Transverse colon (tissue), 4 donors: Measurements from ENCODE around the gene PTPRN2. TPM values are rescaled to one million over a fixed set of nuclear protein-coding genes. Genes with fewer than 3 reads are reported as not detected.
A peak's percentile ranks its signal among the peaks of the same experiment; 100 is the strongest.
"Not testable (repeated sequence)": the region's sequence is repeated elsewhere in the genome, so short reads cannot be mapped to it uniquely, and the experiment has no call there.

ENCODE experiments used
- DNase-seq: peaks from one replicate; pipeline ENCODE4 v3.0.0-alpha.2; 2019
- H3K27ac ChIP-seq, 4 donors: fragments of 200-600 bp; sonication (generic); 2 replicates each; pipeline ENCODE4 v1.5.1; 2016 to 2018; ENCODE audit warnings: inconsistent platforms in 4 of 4
- H3K27me3 ChIP-seq: fragments of 200-600 bp; sonication (generic); 2 replicates; pipeline ENCODE4 v1.5.1; 2017; ENCODE audit warnings: inconsistent platforms
- H3K36me3 ChIP-seq, 4 donors: fragments of 200-600 bp; sonication (generic); 2 replicates each; pipeline ENCODE4 v1.5.1; 2017 to 2019; ENCODE audit warnings: inconsistent platforms in 4 of 4
- H3K4me1 ChIP-seq, 4 donors: fragments of 200-600 bp; sonication (generic); 2 replicates each; pipeline ENCODE4 v1.5.1; 2017 to 2020; ENCODE audit warnings: inconsistent platforms in 4 of 4
- H3K4me3 ChIP-seq, 4 donors: fragments of 200-600 bp; sonication (generic); 1 replicate in 1 of 4; 2 replicates in 3 of 4; pipeline versions ENCODE4 v1.5.1 to v1.6.1; 2017 to 2019; ENCODE audit warnings: inconsistent platforms in 4 of 4
- H3K9me3 ChIP-seq, 2 donors: fragments of 200-600 bp; sonication (generic); 2 replicates each; pipeline ENCODE4 v1.5.1; 2017 to 2019; ENCODE audit warnings: inconsistent platforms in 2 of 2
- EP300 ChIP-seq: sonication (generic); formaldehyde crosslinking; IDR thresholded peaks from one replicate; pipeline ENCODE4 v1.6.1; 2017; ENCODE audit warnings: antibody characterized with exemption, low read depth
- POLR2A ChIP-seq: fragments of 450-650 bp; IDR thresholded peaks from one replicate; pipeline ENCODE4 v1.6.1; 2016; ENCODE audit warnings: antibody characterized with exemption, mild to moderate bottlenecking, moderate library complexity
- POLR2AphosphoS5 ChIP-seq, 3 donors: sonication (generic); formaldehyde crosslinking; IDR thresholded peaks; one replicate each; pipeline ENCODE4 v1.6.1; 2016; ENCODE audit warnings: antibody characterized with exemption in 3 of 3
- WGBS, 2 donors: methylation state at CpG; one replicate each; pipeline ENCODE4 v1.1.5; 2018; ENCODE audit warnings: low coverage in 1 of 2; 5-methylcytosine and 5-hydroxymethylcytosine counted together
- in situ Hi-C, 4 donors: fragments of 200-750 bp; cut with MboI; loops; one replicate each; pipeline versions ENCODE4 v1.15.0 to v1.15.1; 2017; ENCODE audit warnings: low sequenced_read_pairs in 3 of 4, low pct_ligation_motif_present in 1 of 4, low pct_unique_long_range_greater_than_20kb in 1 of 4
- intact Hi-C: fragments of 100-400 bp; cut with DNase I; formaldehyde crosslinking; loops from one replicate; pipeline ENCODE4 v1.15.1; 2023; ENCODE audit warnings: low total_unique reads
- total RNA-seq, 4 donors: library from RNA; depleted of rRNA; stranded (reverse); fragments of >200 nt; gene quantifications; one replicate each; pipeline ENCODE4 v1.1.0, GENCODE V29; 2016
- TF ChIP-seq, protein P1 (sequence below), 5 experiments: fragments of 200-600 bp in 3 of 5; fragments of 450-650 bp in 2 of 5; sonication (generic) in 3 of 5; IDR thresholded peaks; 1 replicate in 2 of 5; 2 replicates in 3 of 5; pipeline ENCODE4 v1.5.1; 2016 to 2017; ENCODE audit warnings: antibody characterized with exemption in 5 of 5, inconsistent platforms in 3 of 5, mild to moderate bottlenecking in 2 of 5, moderate library complexity in 1 of 5

The PTPRN2 gene
- total RNA-seq, 4 donors from 2014 or later = 15.4 to 31.1 (median 21.8) TPM

DNA sequence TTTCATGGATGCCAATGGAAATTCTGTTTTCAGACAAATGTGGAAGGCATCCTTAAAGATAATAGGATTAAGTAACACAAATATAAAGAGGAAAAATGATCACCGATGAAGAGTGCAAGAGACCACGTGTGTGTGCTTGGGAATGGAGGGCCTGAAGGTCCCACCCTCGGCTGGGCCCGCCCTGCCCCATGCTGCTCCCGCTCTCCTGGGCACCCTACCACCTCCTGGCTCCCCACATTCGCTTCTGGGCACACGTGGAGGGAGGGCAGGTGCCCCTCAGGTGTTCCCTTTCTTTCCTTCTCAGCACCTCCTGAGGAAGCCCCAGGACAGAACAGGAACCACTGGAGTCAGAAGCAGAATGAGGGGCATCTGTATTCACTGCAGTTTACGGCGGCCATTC is 883.3 kb downstream of the PTPRN2 start:
- 71 to 82% methylated on average over 9 of the region's 9 CpGs for WGBS, 2 donors
- Histone ChIP-seq H3K4me1 (no peaks in the 10 kb centered on the region), H3K27ac (no peak overlapping the region), H3K27me3 (peaks cover 24% of the 10 kb centered on the region), H3K36me3 (no peaks in the 10 kb centered on the region), H3K4me3 (no peak overlapping the region), H3K9me3 (no peaks in the 10 kb centered on the region)
- in situ Hi-C loops (no loop called here), intact Hi-C loops (no loop called here)
- TF ChIP-seq, protein P1, sequence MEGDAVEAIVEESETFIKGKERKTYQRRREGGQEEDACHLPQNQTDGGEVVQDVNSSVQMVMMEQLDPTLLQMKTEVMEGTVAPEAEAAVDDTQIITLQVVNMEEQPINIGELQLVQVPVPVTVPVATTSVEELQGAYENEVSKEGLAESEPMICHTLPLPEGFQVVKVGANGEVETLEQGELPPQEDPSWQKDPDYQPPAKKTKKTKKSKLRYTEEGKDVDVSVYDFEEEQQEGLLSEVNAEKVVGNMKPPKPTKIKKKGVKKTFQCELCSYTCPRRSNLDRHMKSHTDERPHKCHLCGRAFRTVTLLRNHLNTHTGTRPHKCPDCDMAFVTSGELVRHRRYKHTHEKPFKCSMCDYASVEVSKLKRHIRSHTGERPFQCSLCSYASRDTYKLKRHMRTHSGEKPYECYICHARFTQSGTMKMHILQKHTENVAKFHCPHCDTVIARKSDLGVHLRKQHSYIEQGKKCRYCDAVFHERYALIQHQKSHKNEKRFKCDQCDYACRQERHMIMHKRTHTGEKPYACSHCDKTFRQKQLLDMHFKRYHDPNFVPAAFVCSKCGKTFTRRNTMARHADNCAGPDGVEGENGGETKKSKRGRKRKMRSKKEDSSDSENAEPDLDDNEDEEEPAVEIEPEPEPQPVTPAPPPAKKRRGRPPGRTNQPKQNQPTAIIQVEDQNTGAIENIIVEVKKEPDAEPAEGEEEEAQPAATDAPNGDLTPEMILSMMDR (IDR thresholded peaks at IDR 0.05) = no peak
- TF ChIP-seq EP300 = no peak
- no peak for TF ChIP-seq POLR2AphosphoS5 (IDR thresholded peaks at IDR 0.05)
- no peak for TF ChIP-seq POLR2A
- peak; percentile 0 for DNase-seq

DNA sequence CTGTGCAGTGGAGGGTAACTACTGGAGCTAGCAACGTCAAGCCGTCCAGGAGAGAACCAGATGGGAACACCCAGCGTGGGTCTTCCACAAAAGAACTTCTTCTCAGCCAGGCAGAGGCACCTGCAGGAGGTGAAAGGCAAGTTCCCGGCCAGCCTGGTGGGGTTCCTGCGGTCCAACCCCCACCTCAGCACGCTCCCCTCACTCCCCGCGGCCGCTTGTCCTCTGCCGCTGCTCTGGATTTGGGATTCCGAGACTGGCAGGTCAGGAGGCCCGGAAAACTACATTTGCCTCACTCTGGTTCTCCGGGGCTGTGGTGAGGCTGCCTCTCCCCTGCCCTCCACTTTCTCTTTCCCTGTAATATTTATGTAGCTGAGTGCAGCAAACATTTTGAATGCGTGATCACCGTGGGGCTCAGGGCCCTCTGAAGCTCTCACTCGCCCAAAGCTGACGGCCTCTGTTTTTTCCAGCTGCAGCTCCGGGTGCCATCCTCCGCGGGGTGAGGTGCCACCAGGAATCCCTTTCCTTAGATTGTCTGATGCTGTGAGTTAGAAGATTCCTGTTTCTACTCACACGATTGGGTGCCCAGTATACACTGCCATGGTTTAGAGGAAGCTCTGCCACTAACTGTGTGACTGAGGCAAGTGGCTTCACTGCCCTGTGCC is 884.0 kb downstream of the PTPRN2 start:
- Histone ChIP-seq H3K27me3 (peaks cover 31% of the 10 kb centered on the region), H3K36me3 (no peaks in the 10 kb centered on the region), H3K4me1 (no peaks in the 10 kb centered on the region), H3K27ac (no peak overlapping the region), H3K4me3 (no peak overlapping the region), H3K9me3 (no peaks in the 10 kb centered on the region)
- WGBS, 2 donors = 79% methylated on average over 21 of the region's 21 CpGs; no CpG with 5 or more reads in 1 of the 2 donors
- intact Hi-C loops = no loop called here
- in situ Hi-C loops = no loop called here
- DNase-seq = peak; percentile 2
- TF ChIP-seq POLR2A (no peak), POLR2AphosphoS5 (IDR thresholded peaks at IDR 0.05) (no peak)

DNA sequence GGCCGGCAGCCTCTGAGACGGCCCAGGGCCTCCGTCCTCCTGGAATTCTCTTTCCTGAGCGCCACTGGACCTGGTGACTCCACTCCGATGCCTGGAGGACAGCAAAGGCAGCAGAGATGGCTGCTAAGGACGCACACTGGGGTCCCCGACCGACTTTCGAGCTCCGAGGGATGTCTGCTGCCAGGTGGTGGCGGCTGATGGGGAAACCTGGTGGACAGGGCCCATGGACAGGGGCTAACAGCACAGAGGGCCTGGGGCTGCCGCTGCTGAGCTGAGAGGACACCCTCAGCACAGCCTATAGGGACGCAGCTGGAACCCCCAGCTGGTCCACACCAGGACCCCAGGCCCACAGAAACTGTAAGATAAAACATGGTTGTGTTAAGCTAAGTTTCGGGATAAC is 884.5 kb downstream of the PTPRN2 start:
- H3K4me3 ChIP-seq = no peak overlapping the region
- TF ChIP-seq POLR2AphosphoS5 (IDR thresholded peaks at IDR 0.05) (no peak), EP300 (no peak), POLR2A (no peak)
- TF ChIP-seq, protein P1 (IDR thresholded peaks at IDR 0.05) = no peak
- H3K27me3 ChIP-seq = peaks cover 36% of the 10 kb centered on the region
- WGBS, 2 donors = 60 to 74% methylated on average over 1 to 14 of the region's 14 CpGs
- in situ Hi-C loops (no loop called here), intact Hi-C loops (no loop called here)
- H3K4me1 ChIP-seq = no peaks in the 10 kb centered on the region
- no peaks in the 10 kb centered on the region for H3K36me3 ChIP-seq
- DNase-seq = peak; percentile 2
- H3K9me3 ChIP-seq = no peaks in the 10 kb centered on the region
- H3K27ac ChIP-seq = no peak overlapping the region

DNA sequence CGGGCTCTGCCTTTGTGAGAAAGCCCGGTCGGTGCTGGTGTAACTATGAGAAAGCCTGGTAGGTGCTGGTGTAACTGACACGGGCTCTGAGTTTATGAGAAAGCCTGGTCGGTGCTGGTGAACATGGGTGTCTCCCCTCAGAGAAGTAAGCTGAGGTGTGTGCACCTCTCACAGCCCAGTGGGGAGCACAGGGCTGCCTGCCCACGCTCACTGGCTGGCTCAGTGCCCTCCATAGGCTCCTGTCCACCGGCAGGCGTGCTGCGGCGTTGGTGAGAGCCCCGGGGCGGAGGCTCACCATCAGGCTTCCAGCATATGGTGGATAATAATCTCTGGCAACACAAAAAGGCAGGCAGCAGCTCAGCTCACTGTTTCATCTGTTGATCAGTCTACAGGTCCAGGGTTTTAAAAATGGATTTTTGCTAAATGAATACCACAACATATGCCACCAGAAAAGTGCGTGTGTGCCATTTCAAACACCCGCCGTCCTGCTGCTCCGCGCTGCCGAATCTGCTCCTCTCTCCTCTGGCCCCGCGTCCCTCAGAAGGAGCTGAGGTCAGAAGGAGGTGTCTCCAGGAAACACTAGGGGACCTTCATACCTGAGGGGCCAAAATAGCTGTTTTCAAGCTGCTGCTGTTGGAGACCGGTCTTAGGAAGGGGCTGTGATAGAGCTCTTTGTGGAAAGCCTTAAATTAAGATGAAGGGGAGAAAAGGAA is 885.2 kb downstream of the PTPRN2 start:
- in situ Hi-C loops (no loop called here), intact Hi-C loops (no loop called here)
- H3K9me3 ChIP-seq = no peaks in the 10 kb centered on the region
- peaks cover 40% of the 10 kb centered on the region for H3K27me3 ChIP-seq
- WGBS, 2 donors = 80 to 83% methylated on average over 1 to 21 of the region's 21 CpGs
- H3K4me1 ChIP-seq = no peaks in the 10 kb centered on the region
- no peak overlapping the region for H3K4me3 ChIP-seq
- DNase-seq = peak; percentile 1
- no peak for TF ChIP-seq POLR2A
- TF ChIP-seq, protein P1 (IDR thresholded peaks at IDR 0.05) = no peak
- TF ChIP-seq POLR2AphosphoS5 (IDR thresholded peaks at IDR 0.05) = no peak
- TF ChIP-seq EP300 = no peak
- no peaks in the 10 kb centered on the region for H3K36me3 ChIP-seq
- no peak overlapping the region for H3K27ac ChIP-seq

DNA sequence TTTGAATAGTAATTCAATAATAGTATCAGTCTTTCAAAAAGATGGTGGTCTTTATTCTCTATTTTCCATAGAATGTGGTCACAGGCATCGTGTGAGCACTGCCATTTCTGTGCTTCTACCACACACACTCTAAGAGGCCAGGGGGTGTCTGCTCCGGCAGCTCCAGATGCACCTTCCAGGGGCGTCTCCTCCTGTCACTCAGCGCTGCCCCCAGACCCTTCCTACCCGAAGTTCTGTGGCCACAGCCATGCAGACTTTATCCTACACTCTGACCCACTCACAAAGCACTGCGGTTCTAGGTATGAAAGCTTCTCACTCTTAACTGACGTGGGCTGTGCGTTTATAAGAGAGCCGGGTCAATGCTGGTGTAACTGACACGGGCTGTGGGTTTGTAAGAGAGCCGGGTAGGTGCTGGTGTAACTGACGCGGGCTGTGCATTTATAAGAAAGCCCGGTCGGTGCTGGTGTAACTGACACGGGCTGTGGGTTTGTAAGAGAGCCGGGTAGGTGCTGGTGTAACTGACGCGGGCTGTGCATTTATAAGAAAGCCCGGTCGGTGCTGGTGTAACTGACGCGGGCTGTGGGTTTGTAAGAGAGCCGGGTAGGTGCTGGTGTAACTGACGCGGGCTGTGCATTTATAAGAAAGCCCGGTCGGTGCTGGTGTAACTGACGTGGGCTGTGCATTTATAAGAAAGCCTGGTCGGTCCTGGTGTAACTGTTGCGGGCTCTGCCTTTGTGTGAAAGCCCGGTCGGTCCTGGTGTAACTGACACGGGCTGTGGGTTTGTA is 886.0 kb downstream of the PTPRN2 start:
- H3K27me3 ChIP-seq = peaks cover 40% of the 10 kb centered on the region
- 84 to 87% methylated on average over 6 to 34 of the region's 34 CpGs for WGBS, 2 donors
- in situ Hi-C loops = not testable (repeated sequence)

More for the DNA sequence above, 886.0 kb downstream of the PTPRN2 start:
- H3K4me1 ChIP-seq, H3K4me3 ChIP-seq, intact Hi-C loops, DNase-seq, H3K36me3 ChIP-seq, H3K9me3 ChIP-seq, H3K27ac ChIP-seq: not testable (repeated sequence)
